Skeletal muscle satellite cell (primary cell): ENCODE results near the gene SUSD2.
"Not testable (repeated sequence)": the region's sequence is repeated elsewhere in the genome, so short reads cannot be mapped to it uniquely, and the experiment has no call there.

Source experiments
- H3K27me3 ChIP-seq: 2 replicates; pipeline ENCODE4 v1.7.0; 2013; ENCODE audit warnings: low read length; ENCODE audit not compliant: control insufficient read depth, insufficient read depth
- H3K36me3 ChIP-seq: 2 replicates; pipeline ENCODE4 v1.7.0; 2013; ENCODE audit warnings: mild to moderate bottlenecking, control low read depth, low read length; ENCODE audit not compliant: insufficient read depth
- H3K4me1 ChIP-seq: 2 replicates; pipeline ENCODE4 v1.7.0; 2013; ENCODE audit warnings: low read length; ENCODE audit not compliant: control insufficient read depth, insufficient read depth
- H3K4me2 ChIP-seq: 2 replicates; pipeline ENCODE4 v1.7.0; 2013; ENCODE audit warnings: mild to moderate bottlenecking, low read length
- H3K4me3 ChIP-seq: 2 replicates; pipeline ENCODE4 v1.7.0; 2013; ENCODE audit warnings: low read length
- H3K9ac ChIP-seq: 2 replicates; pipeline ENCODE4 v1.7.0; 2013; ENCODE audit warnings: mild to moderate bottlenecking, low read depth, low read length, moderate library complexity
- H3K9me3 ChIP-seq: replicated peaks from 2 replicates; pipeline ENCODE4 v1.7.0; 2013; ENCODE audit warnings: mild to moderate bottlenecking, control low read depth, low read length

Gene SUSD2

GRCh38 chr22:24232124-24232523 lies 50.8 kb downstream of the SUSD2 start:
- Histone ChIP-seq H3K4me1 (no peaks in the 10 kb centered on the region), H3K9me3 (no peaks in the 10 kb centered on the region), H3K4me3 (no peak overlapping the region), H3K36me3 (peaks cover 45% of the 10 kb centered on the region), H3K4me2 (no peak overlapping the region), H3K9ac (no peak overlapping the region), H3K27me3 (no peaks in the 10 kb centered on the region)

GRCh38 chr22:24232725-24233124 lies 51.4 kb downstream of the SUSD2 start:
- Histone ChIP-seq H3K36me3 (peaks cover 40% of the 10 kb centered on the region), H3K9me3 (no peaks in the 10 kb centered on the region), H3K4me2 (no peak overlapping the region), H3K4me1 (no peaks in the 10 kb centered on the region), H3K4me3 (no peak overlapping the region), H3K9ac (no peak overlapping the region), H3K27me3 (no peaks in the 10 kb centered on the region)

- Histone ChIP-seq H3K4me2 (no peak overlapping the region), H3K36me3 (peaks cover 37% of the 10 kb centered on the region), H3K4me3 (no peak overlapping the region), H3K9ac (no peak overlapping the region), H3K9me3 (no peaks in the 10 kb centered on the region), H3K27me3 (no peaks in the 10 kb centered on the region), H3K4me1 (no peaks in the 10 kb centered on the region)
Measured at GRCh38 chr22:24233235-24233634, 51.9 kb downstream of the SUSD2 start.

- Histone ChIP-seq H3K4me1 (no peaks in the 10 kb centered on the region), H3K27me3 (no peaks in the 10 kb centered on the region), H3K4me3 (no peak overlapping the region), H3K9ac (no peak overlapping the region), H3K36me3 (peaks cover 37% of the 10 kb centered on the region), H3K9me3 (no peaks in the 10 kb centered on the region), H3K4me2 (no peak overlapping the region)
Measured at GRCh38 chr22:24233816-24234215, 52.5 kb downstream of the SUSD2 start.

- H3K36me3 ChIP-seq = peaks cover 37% of the 10 kb centered on the region
- H3K4me2 ChIP-seq = no peak overlapping the region
- no peak overlapping the region for H3K4me3 ChIP-seq
- peaks cover 1% of the 10 kb centered on the region for H3K4me1 ChIP-seq
- no peak overlapping the region for H3K9ac ChIP-seq
- no peaks in the 10 kb centered on the region for H3K9me3 ChIP-seq
- no peaks in the 10 kb centered on the region for H3K27me3 ChIP-seq
Measured at GRCh38 chr22:24235315-24235714, 54.0 kb downstream of the SUSD2 start.

- Histone ChIP-seq H3K4me2 (no peak overlapping the region), H3K36me3 (peaks cover 30% of the 10 kb centered on the region), H3K27me3 (no peaks in the 10 kb centered on the region), H3K9me3 (no peaks in the 10 kb centered on the region), H3K4me3 (no peak overlapping the region), H3K9ac (no peak overlapping the region), H3K4me1 (peaks cover 10% of the 10 kb centered on the region)
Measured at GRCh38 chr22:24236656-24237055, 55.4 kb downstream of the SUSD2 start.

GRCh38 chr22:24238101-24238694 lies 56.9 kb downstream of the SUSD2 start:
- H3K4me1 ChIP-seq = peaks cover 23% of the 10 kb centered on the region
- not testable (repeated sequence) for H3K4me2 ChIP-seq, H3K9me3 ChIP-seq, H3K9ac ChIP-seq, H3K4me3 ChIP-seq, H3K27me3 ChIP-seq
- H3K36me3 ChIP-seq = peaks cover 18% of the 10 kb centered on the region
